Measurements from ENCODE around the gene PILRA. TPM values are rescaled to one million over a fixed set of nuclear protein-coding genes. Genes with fewer than 3 reads are reported as not detected.

PILRA gene
- total and polyA plus RNA-seq, 2 of the 13 experiments (the other 11 are each of a cell fraction or from before 2014, with no cell fraction given), result 0.13 to 1.3 TPM

DNA sequence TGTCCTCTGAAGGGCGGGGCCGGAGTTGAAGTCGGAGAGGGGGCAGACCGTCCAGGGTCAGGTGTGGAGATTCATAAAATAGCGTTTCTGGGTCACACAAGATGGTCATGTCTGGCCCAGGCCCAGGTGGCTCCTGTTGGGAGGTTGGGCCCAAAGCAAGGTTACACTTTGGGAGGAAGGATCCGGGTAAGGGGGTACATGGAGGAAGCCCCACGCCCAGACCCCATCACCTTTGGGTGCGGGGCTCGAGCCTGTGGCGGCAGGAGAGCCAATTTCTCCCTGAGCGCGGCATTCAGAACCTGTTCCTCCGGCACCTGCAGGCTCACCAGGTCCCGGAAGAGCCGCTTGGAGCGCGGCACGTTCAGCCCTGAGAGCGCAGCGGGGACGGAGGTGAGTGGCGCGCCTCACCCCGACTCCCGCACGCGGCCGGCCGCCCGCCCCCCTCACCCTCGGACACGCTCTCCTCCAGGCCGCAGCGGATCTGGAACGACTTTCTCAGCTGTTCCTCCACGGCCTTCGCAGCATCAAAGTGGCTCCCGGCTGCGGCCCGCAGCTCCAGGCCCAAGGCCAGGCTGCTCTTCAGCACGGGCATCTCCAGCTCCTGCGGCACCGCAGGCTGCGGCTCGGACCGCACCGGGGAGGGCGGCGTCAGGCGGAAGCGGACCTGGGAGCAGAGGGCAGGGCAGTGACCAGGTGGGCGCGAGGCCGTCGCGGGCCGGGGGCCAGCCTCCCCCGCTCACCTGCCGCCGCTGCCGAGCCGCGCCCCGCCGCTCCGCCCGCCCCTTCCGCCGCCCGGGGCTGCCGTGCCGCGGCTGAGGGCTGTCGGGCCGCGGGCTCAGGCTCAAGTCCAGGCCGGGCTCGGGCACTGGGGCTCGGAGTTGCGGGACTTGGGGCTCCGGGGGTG lies 62.4 kb downstream of the PILRA start (continued):
- TF ChIP-seq, protein P1, sequence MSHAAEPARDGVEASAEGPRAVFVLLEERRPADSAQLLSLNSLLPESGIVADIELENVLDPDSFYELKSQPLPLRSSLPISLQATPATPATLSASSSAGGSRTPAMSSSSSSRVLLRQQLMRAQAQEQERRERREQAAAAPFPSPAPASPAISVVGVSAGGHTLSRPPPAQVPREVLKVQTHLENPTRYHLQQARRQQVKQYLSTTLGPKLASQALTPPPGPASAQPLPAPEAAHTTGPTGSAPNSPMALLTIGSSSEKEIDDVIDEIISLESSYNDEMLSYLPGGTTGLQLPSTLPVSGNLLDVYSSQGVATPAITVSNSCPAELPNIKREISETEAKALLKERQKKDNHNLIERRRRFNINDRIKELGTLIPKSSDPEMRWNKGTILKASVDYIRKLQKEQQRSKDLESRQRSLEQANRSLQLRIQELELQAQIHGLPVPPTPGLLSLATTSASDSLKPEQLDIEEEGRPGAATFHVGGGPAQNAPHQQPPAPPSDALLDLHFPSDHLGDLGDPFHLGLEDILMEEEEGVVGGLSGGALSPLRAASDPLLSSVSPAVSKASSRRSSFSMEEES (CRISPR knock-in tag; IDR thresholded peaks at IDR 0.05), result no peak
- TF ChIP-seq, protein P2, sequence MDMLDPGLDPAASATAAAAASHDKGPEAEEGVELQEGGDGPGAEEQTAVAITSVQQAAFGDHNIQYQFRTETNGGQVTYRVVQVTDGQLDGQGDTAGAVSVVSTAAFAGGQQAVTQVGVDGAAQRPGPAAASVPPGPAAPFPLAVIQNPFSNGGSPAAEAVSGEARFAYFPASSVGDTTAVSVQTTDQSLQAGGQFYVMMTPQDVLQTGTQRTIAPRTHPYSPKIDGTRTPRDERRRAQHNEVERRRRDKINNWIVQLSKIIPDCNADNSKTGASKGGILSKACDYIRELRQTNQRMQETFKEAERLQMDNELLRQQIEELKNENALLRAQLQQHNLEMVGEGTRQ (IDR thresholded peaks at IDR 0.05; ENCODE audit: low read depth, low read length), result no peak
- TF ChIP-seq, protein P2 (CRISPR knock-in tag; IDR thresholded peaks at IDR 0.05; ENCODE audit: borderline replicate concordance), result no peak
- TF ChIP-seq CSRNP2 (CRISPR knock-in tag; conservative IDR thresholded peaks at IDR 0.05; ENCODE audit: low read depth), result no peak
- no peak for TF ChIP-seq NCOA1 (CRISPR knock-in tag; IDR thresholded peaks at IDR 0.05)
- TF ChIP-seq ZNF639 (CRISPR knock-in tag; conservative IDR thresholded peaks at IDR 0.05), result no peak
- TF ChIP-seq ZNF619 (CRISPR knock-in tag; IDR thresholded peaks at IDR 0.05), result no peak
- 0 out of 2 replicates have a peak, but pooled peaks have one; percentile 37 for TF ChIP-seq SMAD1 (CRISPR knock-in tag; IDR thresholded peaks at IDR 0.05; ENCODE audit: borderline replicate concordance, low read depth)
- TF ChIP-seq ZNF260 (CRISPR knock-in tag; IDR thresholded peaks at IDR 0.05; ENCODE audit: borderline replicate concordance, low read depth), result no peak
- peak; percentile 82; the same call in 1 of the 2 replicates for TF ChIP-seq CSRNP1 (CRISPR knock-in tag; IDR thresholded peaks at IDR 0.05)
- no peak for TF ChIP-seq ZNF275 (CRISPR knock-in tag; IDR thresholded peaks at IDR 0.05; ENCODE audit: borderline replicate concordance)
- no peak for TF ChIP-seq ZSCAN25 (CRISPR knock-in tag; IDR thresholded peaks at IDR 0.05)
- TF ChIP-seq KMT2B (CRISPR knock-in tag; IDR thresholded peaks at IDR 0.05), result no peak
- TF ChIP-seq DBP (CRISPR knock-in tag; IDR thresholded peaks at IDR 0.05; ENCODE audit: not compliant biosample characterization), result no peak
- no peak for TF ChIP-seq CENPBD1 (CRISPR knock-in tag; IDR thresholded peaks at IDR 0.05; ENCODE audit: borderline replicate concordance, low read depth)

All from HepG2 (cell line).